NB4 (cell line): ENCODE results near the gene GMIP.

Experiments used
- POLR2A ChIP-seq: IDR thresholded peaks from 2 replicates; pipeline ENCODE4 v1.6.1; 2011; ENCODE audit warnings: mild to moderate bottlenecking; ENCODE audit not compliant: insufficient read length; ENCODE audit errors: extremely low read depth
- TF ChIP-seq, protein P1 (sequence below): IDR thresholded peaks from one replicate; pipeline ENCODE4 v1.5.1; 2012; ENCODE audit warnings: low read depth, low read length

DNA sequence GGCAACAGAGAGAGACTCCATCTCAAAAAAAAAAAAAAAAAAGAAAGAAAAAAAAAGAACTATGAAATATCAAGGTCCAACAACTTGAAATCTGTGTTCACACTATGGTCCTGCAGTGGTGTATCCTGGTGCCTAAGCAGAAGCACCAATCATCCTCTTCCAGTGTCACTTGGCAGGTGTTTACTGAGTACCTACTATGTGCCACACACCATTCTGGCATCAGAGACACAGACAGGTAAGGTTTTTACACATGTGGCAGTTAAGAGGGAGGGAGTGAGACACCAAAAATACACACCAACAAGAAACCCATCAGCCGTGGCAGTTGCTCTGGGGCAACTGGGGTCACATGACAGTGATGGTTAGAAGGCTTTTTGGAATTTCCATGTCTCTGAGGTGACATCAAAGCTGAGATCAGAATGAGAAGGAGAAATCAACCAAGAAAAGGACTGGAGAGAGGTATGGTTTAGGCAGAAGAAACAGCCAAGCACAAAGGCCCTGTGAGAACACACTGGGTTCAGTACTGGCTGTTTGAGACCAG, 42.6 kb downstream of the GMIP start:
- TF ChIP-seq, protein P1, sequence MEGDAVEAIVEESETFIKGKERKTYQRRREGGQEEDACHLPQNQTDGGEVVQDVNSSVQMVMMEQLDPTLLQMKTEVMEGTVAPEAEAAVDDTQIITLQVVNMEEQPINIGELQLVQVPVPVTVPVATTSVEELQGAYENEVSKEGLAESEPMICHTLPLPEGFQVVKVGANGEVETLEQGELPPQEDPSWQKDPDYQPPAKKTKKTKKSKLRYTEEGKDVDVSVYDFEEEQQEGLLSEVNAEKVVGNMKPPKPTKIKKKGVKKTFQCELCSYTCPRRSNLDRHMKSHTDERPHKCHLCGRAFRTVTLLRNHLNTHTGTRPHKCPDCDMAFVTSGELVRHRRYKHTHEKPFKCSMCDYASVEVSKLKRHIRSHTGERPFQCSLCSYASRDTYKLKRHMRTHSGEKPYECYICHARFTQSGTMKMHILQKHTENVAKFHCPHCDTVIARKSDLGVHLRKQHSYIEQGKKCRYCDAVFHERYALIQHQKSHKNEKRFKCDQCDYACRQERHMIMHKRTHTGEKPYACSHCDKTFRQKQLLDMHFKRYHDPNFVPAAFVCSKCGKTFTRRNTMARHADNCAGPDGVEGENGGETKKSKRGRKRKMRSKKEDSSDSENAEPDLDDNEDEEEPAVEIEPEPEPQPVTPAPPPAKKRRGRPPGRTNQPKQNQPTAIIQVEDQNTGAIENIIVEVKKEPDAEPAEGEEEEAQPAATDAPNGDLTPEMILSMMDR: no peak
- no peak for TF ChIP-seq POLR2A
